Activated gamma-delta T cell (primary cell): ENCODE results near the gene SOBP.

Source experiments
- DNase-seq: peaks from one replicate; lab custom pipeline; 2025; lab: John Stamatoyannopoulos, UW

SOBP gene

DNA sequence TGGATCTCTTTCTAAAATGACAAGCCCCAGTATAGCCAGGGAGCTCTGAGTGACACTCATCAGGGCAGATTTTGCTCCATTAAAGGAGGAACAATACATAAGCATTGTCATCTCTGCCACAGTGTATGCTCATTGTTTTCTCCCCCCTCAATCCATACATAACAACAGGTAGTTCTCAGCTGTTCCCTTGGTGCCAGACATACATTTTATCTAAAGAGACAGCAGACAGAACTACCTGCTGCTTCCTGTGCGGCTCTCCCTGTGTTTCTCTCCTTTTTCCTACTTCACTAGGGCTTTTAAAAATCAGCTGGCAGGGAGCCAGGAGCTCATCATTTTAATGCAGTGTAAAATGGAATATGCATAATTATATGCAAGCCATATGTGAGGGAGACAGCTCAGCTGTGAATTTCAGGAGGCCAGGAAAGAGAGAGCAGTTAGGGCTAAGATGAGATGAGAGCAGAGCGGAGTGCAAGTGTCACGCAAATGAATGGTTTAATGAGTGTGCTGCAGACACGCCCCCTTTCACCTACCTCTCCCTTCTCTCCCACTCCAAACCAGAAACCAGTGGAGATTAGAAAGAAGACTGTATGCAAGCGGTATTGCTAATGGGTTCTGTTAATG, 96.0 kb downstream of the SOBP start:
- DNase-seq: no peak

DNA sequence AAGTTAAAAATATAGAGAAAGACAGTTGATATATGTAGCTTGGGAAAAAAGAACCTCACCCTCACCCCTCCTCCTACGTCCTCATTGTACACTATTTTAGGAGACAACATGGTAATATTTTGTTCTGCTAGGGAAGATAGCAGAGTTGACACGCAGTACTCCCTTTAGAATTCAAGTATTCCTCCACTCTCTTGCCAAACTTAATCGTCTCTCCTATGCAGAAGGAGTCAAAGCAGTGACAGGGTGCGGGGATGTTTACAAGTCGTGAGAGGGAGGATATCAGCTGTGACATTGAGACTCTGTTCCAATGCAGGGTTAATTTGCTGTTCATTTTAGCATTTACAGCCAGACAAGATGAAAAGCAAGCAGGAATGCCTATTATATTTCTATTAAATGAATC, 97.5 kb downstream of the SOBP start:
- no peak for DNase-seq

DNA sequence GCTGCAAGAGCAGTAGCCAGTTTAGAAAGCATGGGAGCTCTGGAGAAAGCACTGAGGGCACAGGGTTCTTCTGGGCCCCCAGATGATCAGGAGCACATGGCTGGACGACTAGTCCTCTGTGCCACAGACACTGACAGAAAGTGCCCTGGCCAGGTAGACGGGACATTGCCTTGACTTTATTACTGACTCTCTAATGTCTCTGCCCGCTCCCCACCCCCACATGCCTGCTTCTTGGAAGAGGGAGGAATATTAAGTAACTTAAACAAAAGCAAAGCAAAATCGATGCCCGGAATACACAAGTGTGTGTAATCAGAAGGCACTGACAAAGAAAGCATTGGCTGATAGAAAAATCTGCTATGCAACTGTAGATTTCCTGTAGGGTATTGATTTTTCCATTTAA, 99.3 kb downstream of the SOBP start:
- DNase-seq: no peak

GRCh38 chr6:107589934-107590333, 100.0 kb downstream of the SOBP start:
- no peak for DNase-seq

DNA sequence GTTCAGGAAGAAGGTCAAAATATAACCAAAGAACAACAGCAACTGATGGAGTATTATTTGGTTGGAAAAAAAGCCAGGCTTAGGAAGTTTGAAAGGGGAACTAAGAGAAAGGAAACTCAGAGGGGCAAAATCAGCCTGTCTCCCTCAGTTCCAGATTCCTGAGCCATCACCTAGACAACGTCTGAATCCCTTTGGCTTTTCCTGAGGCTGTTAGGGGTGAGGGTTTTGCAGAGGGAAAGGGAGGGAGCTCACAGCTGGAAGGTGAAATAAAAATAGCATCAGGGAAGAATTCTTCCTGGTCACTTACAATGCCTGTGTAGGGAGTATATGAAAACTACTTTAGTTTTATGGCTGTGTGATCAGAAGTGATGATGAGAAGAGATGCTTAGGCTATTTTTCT, 100.5 kb downstream of the SOBP start:
- no peak for DNase-seq

GRCh38 chr6:107591346-107591745, 101.4 kb downstream of the SOBP start:
- DNase-seq: no peak

DNA sequence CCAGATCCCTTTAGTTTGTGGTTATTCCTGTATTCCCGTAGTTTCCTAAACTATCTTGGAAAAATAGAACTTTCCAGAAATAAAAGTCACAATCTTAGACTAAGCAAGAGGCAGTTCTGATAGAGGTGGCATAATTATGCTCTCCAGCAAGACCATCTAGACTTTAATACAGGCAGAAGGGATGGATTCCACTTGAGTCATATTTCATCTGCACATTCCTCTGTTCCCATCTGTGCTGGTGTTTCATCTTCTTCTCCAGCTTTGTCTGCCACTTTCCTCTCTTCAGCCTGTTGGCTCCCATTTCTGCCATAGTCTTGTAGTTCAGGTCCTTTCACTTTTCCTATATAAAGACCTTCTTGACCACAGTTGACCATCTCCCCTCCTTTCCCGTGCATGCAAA, 102.9 kb downstream of the SOBP start:
- no peak for DNase-seq

- no peak for DNase-seq
These were observed 104.8 kb downstream of the SOBP start for GRCh38 chr6:107594736-107595135.

DNA sequence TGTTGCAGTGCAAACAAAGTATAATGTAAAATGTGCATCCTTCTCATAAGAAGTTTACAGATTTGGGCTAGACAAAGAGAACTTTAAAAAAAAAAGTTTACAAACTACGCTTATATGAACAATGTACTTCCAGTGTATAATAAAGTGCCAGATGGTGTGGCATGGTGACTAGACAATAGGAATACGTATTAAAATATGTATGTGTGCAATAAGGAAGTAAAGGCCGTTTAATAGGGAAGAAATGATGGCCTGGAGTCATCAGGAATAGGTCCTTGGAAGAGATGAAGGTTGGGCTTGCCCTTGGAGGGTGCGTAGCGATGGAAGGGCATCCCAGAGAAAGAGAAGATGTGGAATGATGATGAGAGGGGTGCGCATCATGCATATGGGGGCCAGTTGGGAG, 108.2 kb downstream of the SOBP start:
- DNase-seq: no peak

DNA sequence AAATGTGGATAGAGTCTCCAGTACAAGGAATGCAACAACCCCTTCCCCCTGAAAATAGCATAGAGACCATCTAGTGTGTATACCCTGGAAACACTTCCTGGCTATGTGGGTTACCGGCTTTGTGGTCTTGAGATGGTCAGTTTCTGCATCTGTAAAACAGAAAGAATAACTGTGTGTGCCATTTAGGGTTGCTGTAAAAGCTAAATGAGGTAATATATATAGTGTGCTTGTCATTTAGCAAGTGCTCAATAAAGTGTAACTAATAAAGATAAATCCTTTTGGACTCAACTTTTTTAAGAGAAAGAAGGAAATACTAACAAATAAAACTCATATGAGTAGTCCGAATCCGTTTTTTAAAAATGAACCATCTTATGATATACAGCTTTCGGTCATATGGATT, 109.1 kb downstream of the SOBP start:
- DNase-seq: no peak

GRCh38 chr6:107600121-107600520, 110.2 kb downstream of the SOBP start:
- no peak for DNase-seq

DNA sequence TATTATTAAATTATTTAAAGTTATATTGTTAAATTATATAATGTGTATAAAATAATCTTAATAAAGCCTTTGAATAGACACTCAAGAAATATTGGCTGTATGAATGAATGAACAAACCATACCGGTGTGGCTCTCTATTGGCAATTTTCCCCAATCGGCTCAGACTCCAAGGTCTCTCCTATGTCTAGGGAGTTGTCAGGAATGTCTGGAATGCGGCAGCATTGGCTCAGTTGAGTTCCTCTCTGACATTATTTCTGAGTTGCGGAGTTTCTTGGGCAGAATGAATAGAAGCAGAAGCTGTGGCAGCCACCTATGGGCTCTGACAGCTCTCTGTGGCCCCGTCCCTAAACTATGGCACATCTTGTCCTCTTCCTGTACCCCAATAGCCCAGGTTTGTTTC, 111.0 kb downstream of the SOBP start:
- no peak for DNase-seq

GRCh38 chr6:107601406-107601805, 111.5 kb downstream of the SOBP start:
- DNase-seq: no peak

GRCh38 chr6:107602321-107603005, 112.5 kb downstream of the SOBP start:
- no peak for DNase-seq

- no peak for DNase-seq
These were observed 113.1 kb downstream of the SOBP start for GRCh38 chr6:107603006-107603370.

DNA sequence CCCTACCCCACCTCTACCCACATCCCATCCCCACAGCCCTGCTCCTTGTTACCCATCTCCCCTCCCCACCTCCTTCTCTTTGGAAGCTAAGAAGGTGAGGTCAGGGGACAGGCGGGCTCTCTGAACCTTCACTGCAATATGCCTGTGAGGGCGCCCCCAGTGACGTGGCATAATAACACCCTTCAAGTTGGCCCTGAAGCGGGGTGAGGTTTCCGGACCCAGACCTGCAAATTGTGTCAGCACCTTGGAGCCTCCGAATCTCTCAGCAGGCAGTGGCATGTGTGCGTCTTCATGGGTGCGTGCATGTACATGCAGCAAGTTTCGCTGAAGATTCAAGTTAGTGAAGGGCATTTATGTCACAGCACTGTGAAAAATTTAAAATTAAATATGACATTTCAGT, 114.6 kb downstream of the SOBP start:
- DNase-seq: no peak

DNA sequence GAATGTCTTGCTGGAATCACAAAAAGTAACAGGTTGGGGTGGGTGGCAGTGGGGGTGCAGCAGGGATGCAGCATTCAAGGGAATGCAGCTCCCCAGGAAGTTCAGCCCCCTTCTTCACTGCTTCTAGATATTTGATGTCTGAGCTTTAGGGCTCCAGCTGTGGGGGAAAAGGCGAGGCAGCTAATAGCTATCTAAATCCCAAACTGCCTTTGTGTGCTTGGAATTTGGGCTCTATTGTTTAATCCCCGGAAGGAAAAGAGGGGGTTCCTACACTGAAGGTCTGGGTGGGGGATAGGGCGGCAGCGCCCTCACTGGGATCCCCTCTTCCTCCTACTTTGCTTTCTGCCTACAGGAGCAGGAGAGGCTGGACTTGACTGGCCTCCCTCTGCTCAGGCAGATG, 116.5 kb downstream of the SOBP start:
- no peak for DNase-seq

DNA sequence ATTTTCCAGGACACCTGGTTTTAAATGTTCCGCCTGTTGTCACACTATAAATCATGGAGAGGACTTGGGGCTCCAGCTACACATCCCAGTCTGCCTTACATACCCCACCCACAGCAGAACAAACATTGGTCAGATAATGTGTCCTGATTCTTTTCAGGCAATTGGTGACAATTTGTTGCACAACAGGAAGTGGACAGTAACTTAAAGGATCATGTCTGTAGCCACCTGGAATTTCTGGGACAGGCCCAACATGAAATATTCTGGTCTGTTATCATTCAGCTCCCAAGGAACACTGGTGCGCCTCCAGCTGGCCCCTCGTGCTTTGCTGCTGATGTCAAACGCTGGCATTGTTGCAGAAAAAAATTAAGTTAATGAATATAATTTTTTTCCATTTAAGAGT, 117.2 kb downstream of the SOBP start:
- no peak for DNase-seq

DNA sequence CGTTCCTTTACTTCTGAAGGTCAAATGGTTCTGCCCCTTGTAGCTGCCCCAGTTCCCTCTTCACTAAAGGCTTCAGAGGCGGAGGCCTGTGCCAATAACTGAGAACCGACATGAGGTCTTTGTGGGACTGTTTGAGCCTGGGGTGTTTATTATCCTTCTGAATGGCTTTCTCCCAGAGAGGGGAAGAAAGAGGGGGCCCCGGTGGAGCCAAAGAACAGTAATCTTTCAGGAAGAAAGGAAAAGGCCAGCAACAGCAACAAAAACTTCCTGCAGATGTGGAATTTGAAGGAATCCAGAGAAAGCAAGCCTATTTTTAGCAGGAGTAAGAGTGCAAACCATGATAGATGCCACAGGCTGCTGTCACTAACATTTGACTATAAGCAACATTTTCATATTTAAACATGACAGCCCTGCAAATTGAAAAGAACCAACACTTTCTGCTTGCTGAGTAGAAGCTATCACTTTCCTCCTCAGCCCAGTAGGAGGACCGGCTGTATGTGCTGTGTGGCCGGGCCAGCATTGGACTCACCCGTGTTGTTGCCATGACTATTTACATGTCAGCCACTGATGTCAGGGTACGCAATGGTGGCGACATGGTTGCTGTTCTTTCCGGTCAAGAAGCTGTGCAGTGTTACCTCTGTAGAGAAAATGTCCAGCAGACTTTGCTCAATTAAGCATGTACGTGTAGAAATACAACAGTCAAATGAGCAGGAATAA, 121.3 kb downstream of the SOBP start:
- DNase-seq: no peak

GRCh38 chr6:107612762-107613415, 123.0 kb downstream of the SOBP start:
- no peak for DNase-seq

GRCh38 chr6:107613651-107614379, 123.9 kb downstream of the SOBP start:
- no peak for DNase-seq

DNA sequence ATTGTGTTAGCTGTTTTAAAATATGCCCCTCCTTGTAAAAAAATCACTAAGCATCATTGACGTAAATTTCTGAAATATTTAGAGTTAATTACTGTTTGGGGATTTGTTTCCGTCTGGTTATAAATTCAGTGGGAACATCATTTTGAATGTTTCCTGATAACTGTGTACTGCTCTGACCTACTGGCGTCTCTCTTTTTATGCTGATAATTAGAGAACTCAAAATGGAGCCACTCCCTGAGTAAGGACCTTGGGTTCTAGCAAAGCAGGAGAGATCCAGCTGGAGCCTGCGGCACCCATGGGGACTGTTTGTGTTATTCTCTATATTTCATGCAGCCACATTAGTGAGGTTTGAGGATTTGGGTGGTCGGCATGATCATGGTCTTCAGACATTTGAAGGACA, 124.9 kb downstream of the SOBP start:
- no peak for DNase-seq
